ENCODE measurements around the gene PROB1.

- no peak for TF ChIP-seq CTCF (IDR thresholded peaks at IDR 0.05)
- TF ChIP-seq POLR2A (IDR thresholded peaks at IDR 0.05) = no peak
Measured at GRCh38 chr5:139403418-139403786, 8.5 kb upstream of the PROB1 start.
